AG09319 (cell line): ENCODE measurements around the gene MAN2A1.
"Not testable (repeated sequence)": the region's sequence is repeated elsewhere in the genome, so short reads cannot be mapped to it uniquely, and the experiment has no call there.

Experiments used
- DNase-seq: peaks from one replicate; pipeline ENCODE4 v3.0.0-alpha.2; 2010; ENCODE audit warnings: low read depth; ENCODE audit errors: extremely low read depth
- TF ChIP-seq, protein P1 (sequence below): IDR thresholded peaks from 2 replicates; pipeline ENCODE4 v1.5.1; 2011; ENCODE audit warnings: low read depth, mild to moderate bottlenecking, inconsistent platforms, low read length, moderate library complexity

The MAN2A1 gene

DNA sequence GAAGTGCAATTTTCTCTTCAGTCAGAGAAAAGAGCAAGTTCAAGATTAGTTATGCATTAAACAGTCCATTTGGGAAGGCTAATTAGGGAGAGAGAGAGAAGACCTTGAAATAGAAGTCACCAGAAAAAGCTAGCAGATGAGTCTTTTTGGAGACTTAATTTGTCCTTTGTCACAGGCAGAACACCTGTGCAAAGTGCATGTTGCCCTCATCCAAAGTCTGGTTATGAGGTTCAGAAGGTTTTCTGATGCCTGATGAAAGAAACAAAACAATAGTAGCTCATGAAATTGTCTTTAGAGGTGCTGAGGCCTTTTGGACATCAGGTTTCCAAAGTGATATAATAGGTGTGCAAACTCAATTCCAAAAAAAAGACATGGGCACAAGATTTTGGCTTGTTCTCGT lies 199.3 kb downstream of the MAN2A1 start:
- DNase-seq, result no peak
- TF ChIP-seq, protein P1, sequence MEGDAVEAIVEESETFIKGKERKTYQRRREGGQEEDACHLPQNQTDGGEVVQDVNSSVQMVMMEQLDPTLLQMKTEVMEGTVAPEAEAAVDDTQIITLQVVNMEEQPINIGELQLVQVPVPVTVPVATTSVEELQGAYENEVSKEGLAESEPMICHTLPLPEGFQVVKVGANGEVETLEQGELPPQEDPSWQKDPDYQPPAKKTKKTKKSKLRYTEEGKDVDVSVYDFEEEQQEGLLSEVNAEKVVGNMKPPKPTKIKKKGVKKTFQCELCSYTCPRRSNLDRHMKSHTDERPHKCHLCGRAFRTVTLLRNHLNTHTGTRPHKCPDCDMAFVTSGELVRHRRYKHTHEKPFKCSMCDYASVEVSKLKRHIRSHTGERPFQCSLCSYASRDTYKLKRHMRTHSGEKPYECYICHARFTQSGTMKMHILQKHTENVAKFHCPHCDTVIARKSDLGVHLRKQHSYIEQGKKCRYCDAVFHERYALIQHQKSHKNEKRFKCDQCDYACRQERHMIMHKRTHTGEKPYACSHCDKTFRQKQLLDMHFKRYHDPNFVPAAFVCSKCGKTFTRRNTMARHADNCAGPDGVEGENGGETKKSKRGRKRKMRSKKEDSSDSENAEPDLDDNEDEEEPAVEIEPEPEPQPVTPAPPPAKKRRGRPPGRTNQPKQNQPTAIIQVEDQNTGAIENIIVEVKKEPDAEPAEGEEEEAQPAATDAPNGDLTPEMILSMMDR, result no peak

DNA sequence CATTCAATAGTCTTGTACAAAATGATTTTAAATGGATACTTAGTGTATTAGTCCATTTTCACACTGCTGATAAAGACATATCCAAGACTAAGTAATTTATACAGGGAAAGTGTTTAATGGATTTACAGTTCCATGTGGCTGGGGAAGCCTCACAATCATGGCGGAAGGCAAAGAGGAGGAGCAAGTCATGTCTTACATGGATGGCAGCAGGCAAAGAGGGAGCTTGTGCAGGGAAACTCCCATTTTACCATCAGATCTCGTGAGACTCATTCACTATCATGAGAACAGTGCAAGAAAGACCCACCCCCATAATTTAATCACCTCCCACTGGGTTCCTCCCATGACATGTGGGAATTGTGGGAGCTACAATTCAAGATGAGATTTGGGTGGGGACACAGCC lies 203.5 kb downstream of the MAN2A1 start:
- not testable (repeated sequence) for DNase-seq

DNA sequence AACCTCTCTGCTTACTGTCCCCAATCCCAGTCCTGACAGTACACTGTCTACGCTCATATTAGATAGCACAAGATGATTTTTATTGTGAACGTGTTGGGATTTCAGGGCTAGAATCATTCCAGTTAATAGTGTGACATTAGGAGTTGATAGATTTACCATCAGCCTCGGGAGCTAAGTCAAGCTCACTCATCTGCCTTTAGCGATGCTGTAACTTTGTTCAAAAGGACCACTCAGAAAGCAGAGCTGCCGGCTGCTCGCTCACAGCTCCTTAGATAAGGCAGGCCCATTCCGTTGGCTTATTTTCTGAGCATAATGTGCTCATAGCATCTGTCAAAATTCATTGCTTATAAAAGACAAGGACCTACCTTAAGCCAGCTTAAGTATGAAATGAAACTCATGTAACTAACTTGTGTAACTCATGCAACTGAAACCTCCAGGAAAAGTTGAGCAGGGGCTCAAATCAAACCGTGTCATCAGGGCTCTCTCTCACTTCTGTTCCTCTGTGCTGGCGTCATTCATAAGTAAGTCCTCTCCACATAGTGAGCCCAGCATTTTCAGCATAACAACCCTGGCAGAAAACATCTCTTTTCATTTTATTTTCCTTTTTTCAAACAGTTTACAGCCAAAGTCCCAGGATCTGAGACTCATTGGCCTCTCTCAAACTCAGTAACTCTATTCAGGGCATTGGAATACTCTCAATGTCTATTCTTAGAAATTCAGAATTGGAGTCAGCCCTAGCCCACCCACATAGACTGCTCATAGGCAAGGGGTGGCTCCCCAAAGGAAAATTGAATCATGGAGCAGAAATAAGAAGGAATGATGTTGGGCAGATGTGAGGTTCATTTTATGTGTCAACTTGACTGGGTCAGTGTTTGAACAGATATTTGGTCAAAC lies 208.8 kb downstream of the MAN2A1 start:
- no peak for DNase-seq

DNA sequence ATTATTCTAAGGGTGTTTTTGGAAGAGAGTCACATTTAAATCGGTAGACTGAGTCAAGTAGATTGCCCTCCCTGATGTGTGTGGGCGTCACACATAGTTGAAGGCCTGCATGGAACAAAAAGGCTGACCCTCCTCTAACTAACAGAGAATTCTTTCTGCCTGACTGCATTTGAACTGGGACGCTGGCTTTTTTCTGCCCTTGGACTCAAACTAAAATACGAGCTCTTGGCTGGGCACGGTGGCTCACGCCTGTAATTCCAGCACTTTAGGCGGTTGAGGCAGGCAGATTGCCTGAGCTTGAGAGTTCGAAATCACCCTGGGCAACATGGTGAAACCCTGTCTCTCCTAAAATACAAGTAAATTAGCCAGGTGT lies 209.4 kb downstream of the MAN2A1 start:
- TF ChIP-seq, protein P1, result no peak
- DNase-seq, result no peak

More for the DNA sequence above, 208.8 kb downstream of the MAN2A1 start:
- TF ChIP-seq, protein P1, result no peak

DNA sequence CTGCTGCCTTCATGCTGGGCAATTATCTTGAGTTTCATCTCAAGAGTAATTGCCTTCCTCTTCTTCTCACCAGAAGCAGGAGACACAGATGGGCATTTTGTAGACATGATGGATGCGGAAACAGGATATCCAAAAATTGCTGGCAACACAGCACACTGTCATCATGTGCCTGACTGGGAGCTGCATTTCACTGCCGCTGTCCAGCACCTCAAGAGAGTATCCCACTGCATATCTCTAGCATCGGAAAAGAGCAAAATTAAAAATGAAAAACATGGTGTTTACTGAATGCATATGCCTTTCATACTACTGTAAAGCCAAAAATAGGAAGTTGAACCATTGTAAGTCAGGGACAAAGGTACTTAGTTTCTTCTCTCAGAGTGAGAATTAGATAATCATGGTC lies 210.7 kb downstream of the MAN2A1 start:
- TF ChIP-seq, protein P1, result no peak
- no peak for DNase-seq

DNA sequence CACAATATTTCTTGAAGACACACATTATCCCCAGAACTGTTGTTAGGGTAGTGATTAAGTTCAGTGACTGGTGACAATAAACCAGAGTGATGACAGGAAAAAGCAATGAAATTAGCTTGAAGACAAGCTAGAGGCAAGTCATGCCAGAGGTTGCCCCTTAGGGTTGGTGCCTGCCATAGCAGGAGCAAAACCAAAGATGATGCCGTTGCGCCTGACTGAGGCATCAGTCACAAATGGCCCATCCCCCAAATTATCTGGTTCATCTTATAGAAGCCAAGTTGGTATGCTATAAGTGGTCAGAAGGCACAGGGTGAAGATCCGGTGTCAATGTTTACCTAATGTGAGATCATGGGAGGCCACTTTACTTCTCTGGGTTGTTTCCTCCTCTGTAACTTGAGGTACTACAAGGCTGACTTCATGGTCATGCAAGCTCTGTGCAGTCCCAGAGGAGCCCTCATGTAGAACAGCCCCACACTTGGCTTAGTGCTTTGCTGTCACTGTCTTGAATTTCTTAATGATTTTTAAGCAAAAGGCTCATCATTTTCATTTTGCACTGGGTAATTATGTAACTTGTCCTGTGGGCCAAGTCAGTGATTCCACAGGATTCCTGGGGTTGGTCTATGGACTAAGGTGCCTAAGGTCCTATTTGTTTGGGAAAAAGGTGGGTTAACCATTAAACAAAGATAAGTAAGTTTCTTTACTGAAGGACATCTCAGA lies 211.3 kb downstream of the MAN2A1 start:
- TF ChIP-seq, protein P1, result no peak
- DNase-seq, result no peak

DNA sequence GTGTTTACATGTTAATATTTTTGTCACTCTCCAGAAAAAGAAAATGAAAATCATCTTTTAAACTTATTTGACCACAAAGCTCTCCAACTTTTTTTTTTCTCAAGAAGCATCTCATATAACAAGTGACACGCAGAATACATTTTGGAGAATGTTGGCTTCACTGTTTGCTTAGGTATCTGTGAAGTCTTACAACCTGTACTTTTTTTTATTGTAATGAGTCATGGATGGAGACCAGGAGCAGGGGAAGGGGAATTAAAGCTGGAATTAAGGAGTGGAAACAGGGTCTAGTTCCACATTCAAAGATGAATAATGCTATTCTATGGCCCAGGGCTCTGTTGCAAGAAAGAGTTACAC lies 211.9 kb downstream of the MAN2A1 start:
- TF ChIP-seq, protein P1, result no peak
- no peak for DNase-seq
